Kidney capillary endothelial cell (primary cell): Measurements from ENCODE around the gene MORC1.

Experiments used
- DNase-seq: peaks from one replicate; pipeline ENCODE4 v3.0.0-alpha.2; 2018; ENCODE audit warnings: low spot score

The MORC1 gene

DNA sequence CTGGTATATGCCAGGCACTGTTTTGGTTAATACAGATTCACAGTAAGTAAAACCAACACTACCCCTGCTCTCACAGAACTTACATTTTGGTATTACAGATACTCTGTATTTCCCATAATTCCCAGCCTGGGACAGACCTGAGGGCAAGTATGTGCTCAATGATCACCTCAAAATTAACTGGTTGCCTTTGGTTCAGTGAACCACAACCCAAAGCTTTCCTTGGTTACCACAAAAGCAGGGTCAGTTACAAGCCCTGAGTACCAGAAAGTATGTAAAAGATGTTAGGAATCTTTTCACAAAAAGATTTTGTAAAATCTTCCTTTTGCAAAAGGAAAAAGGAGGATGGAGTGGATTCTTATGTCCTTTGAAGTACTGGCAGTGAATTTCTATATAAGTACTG lies 92.0 kb downstream of the MORC1 start:
- no peak for DNase-seq

DNA sequence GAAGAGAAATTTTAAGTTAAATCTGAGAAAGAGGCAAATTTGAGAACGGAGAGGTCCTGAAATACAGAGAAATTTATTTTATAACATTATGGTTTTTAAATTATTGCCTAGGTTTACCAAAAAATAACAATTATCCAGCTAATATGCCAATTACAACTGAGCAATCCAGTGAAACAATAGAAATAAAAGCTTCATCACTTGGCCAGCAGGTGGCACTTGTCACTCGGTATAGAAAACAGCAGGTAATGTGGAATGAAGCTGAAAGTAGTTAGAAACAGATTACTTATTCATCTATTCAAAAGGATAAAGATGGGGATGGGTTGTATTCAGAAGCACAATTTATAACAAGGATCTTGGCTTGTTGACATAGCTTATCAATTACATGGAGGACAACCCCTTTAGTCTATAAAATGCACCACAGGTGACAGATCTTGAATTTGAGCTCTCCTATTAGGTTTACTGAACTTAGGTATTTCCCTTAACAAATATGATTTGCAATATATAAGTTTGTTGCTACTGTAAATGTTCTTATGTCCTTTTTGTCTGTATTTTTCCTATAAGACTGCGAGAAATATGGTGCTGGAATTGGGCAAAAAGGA lies 94.2 kb downstream of the MORC1 start:
- peak; percentile 42 for DNase-seq

DNA sequence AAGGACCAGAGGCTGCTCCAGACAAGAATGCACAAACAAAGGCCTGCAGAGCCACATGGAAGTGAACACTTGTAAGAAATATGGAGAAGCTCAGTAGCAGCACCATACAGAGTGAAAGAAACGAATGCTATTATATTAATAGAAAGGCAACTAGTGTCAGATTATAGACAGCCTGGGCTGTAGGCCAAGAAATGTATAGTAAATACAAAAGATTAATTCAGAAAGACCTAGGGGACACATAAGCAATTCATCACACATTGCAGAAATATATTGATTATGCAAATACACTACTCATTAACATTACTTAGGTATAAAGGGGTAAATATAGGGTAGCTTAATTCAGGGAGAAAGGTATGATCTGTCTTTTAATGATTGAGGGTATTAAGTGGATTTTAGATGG lies 94.8 kb downstream of the MORC1 start:
- DNase-seq, result no peak

DNA sequence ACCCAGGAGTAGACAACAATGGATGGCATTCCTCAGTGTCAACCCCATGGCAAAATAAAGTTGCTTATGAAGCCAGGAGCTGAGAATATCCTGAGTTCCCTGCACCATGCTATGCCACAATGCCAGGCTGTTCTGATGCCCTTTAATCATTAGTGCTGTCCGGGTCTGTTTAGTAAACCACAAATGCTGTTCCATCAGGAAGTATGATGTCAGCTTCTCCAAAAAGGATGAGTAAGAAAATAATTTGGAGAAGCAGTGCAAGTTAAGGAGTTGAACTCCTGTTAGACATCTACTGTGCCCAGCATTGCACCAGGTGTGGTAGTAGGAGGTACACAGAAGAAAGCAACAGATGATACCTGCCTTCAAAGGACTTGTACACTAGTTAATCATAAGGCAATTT lies 96.4 kb downstream of the MORC1 start:
- no peak for DNase-seq

DNA sequence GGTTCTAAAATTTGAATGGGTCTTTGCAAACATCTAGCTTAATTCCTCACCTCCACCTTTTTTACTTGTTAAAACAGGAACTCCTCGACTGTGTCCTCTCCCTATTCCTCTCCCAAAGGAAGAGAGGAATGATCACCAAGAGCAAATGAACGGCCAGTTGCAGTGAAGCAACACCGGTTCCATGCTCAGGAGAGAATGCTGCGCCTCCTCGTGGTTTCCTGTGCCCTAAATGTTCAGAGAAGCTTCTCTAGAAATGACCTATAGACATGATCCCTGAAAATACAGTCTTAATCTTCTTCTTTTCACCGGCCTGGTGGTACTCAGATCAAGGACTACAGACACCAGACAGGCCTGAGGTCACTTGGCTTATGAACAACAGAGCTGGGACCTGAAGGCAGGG lies 99.1 kb downstream of the MORC1 start:
- DNase-seq, result no peak

DNA sequence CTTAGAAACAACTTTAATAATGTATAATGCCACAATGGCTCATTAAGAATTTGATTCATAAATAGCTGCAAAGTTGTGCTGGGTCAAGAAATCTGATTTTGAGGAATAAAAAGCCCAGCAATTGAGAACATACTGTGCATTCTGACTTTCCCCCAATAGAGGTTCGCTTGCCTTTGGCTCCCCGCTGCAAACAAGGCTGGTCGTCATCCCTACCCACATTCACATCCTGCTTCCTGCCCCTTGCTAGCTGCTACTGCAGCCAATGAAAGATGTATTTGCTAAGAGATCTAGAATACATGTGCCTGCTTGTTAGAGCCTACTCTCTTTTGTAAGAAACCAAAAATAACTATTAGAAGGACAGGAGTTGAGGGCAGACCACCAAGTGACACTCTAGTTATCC lies 112.5 kb downstream of the MORC1 start:
- DNase-seq, result no peak

DNA sequence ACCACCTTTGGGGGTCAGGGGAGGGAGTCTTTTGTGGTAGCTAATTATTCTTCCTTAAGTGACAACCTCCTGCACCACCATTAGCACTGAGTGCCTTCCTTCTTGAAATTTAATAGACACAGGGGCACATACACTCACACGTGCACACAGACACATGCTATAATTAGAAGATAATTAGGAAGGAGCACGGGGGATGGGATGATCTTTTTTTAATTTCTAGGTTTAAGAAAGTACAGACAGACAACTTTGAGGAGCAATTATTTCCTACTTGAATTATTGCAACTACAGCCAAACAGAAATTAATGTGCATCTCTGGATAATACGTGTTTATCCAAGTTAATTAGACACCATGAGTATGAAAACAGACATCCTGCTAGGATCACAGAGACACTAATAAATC lies 119.5 kb downstream of the MORC1 start:
- no peak for DNase-seq

DNA sequence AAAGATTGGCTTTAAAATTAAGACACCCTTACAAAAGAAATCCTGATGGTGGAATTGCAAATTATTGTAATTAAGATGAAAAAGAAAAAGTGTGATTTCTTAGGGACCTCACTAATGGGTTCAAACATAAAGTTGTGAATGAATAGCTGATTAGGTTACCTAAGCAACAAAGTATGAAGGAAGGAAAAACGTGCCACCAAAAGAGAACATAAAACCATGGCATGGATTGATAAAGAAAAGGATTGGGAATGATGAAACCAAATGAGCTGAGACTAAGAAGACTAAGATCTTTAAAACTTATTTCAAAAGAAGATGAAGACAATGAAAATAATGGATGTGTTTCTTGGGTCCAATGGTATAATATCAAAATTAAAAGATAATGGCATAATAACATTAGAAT lies 132.1 kb downstream of the MORC1 start:
- no peak for DNase-seq

DNA sequence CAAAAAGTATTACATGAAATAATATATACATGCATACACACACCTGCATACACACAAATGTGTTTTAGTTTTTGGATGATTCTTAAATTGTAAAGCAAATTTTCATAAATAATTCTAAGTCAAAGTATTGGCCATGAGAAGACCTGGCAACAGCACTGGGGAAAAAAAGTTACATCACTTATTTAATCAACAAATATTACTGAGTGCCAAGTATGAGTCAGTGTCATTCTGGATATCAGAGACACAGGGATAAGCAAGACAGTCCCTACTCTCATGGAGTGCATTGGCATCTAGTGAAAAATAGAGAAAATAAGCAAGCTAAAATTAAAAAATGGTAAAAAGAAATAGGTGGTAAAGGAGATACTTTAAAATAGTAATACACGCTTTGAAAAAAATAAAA lies 134.9 kb downstream of the MORC1 start:
- no peak for DNase-seq

DNA sequence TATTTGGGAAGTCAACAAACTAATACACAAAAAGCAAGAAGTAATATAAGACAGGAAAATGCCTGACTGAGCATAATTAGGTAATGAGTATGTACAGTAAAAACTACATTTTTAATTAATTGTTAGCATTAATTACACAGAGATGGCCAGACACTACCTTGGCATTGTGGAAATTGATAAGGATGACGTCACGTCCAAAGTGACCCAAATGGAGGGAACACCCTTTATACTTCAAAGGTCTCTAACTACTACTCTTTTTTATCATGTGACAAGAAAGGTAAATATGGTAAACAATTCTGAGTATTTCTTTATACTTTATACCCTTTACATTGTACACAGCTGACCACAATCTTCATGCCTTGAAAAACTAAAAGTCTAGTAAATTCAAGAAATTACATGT lies 141.9 kb downstream of the MORC1 start:
- no peak for DNase-seq

DNA sequence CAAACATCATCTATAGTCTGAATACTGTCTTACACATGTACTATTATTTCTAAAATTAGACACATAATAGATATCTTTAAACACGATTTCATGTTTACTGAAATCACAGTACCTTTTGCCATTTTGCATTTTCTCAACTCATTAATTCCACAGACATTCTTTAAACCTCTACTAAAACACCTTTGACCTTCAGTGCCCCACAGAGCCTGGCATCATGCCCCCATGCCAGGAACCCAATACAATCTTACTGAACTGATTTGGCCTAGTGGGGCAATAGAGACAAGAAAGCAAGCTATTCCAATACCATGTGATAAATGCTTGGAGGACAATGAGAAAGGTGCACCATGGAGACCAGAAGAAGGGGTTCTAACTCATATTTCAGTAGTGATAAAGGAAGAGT lies 144.9 kb downstream of the MORC1 start:
- no peak for DNase-seq

DNA sequence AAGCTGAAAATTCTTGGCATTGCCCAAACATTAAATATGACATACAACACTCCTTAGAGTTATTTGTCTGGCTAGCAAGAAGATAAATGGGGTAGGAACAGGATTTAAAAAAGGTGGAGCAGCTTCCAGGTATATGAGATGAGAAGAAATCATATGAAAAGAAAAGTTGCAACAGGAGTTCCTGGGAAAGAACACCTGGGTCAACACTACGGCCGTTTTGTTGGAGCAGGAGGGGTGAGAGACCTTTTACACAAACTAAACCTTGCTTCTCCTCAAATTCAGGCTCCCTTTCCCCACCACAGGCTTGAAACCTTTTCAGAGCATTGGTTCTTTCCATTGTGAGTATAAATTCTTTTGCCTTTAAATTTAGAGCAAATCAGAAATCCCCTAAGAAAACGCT lies 145.5 kb downstream of the MORC1 start:
- no peak for DNase-seq

DNA sequence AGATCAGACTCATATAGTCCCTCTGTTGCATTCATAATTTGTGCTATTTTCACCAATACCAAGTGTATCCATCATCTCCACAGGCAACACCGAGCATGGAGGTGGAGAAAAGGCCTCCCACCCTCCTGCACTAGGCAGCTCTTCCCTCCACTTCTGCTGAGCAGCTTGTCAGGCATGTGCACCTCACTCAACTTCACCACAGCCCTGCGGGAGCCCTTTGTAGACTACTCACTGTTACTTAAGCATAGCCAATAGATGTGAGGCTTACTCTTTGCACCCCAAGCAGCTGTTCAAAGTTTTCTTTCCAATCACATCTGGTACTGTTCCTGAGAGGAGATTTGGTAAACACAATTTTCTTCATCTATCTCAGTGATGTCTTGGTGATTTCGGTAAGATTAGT lies 147.4 kb downstream of the MORC1 start:
- DNase-seq, result no peak

DNA sequence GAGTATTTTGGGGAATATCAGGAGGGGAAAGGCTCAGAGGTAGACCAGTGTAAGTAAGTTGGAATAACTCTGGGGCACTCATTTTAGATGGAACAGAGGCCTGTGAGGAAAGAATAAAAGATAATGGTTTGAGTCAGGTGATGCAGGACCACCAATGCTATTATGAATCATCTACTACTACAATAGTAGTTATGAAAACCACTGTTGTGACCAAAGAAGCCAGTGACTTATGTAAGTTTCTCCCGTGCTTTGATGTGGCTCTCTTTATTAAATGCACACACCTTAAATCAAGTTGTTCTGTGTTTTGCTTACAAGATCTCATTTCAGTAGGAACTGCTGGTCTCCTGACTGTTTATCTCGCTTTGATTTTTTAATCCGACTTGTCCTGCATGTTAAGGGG lies 151.2 kb downstream of the MORC1 start:
- no peak for DNase-seq

DNA sequence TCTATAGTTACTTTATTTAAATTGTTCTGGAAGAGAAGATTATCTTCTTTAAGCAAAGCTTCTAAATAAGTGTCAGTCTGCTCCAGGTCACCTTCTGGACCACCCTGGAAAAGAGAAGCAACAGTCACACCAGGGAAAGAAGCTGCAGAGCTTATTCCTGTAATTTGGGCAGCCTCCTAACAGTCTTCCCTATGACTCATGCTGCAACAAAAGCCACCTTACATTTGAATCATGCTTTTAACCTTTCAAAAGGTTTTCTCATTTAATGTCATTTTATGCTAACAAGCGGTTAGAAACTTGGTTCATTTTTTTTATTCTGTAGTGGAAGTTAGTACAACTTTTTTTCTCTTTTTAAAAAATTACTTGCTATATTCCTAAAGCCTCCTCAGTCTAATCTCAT lies 158.9 kb downstream of the MORC1 start:
- no peak for DNase-seq

DNA sequence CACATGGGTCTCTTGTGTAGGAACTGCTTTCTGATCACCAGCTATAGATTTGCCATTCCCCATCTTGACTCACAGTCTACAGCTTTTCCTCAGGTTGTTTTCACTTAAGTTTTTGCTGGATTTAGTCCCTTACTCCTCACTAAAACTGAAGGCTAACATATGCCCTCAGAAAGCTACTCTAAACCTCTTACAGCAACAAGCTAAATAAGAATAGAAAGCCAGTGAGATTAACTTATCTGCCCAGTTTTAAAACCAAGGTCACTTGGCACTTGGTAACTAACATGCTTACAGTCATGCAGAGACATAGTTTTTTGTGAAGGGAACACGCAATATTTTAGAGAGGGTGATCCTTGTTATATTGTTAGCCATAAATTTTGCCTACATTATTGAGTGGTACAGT lies 164.2 kb downstream of the MORC1 start, which contains the start of gene GUCA1C:
Gene GUCA1C (minus strand): TSS at position 180 of the 400 bp plus-strand sequence. CDS start 117 bp downstream, at position 63.
- DNase-seq, result no peak

DNA sequence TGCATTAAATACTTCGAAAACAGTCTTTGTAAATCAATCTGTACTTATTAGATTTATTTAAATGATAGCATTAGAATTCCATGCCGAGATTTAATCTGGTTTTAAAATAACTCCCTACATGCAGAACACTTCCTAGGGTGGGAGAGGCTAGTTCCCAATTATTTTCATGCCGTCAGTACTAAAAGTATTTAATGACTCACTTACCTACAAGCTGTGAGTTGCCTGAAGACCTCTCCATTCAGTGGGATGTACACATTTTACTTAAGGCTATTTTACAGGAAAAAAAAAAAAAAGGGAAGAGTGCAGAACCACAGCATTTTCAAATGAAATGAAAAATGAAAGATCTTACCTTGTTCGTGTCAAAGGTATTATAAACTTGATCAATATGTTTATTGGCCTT lies 164.7 kb downstream of the MORC1 start:
- DNase-seq, result no peak

DNA sequence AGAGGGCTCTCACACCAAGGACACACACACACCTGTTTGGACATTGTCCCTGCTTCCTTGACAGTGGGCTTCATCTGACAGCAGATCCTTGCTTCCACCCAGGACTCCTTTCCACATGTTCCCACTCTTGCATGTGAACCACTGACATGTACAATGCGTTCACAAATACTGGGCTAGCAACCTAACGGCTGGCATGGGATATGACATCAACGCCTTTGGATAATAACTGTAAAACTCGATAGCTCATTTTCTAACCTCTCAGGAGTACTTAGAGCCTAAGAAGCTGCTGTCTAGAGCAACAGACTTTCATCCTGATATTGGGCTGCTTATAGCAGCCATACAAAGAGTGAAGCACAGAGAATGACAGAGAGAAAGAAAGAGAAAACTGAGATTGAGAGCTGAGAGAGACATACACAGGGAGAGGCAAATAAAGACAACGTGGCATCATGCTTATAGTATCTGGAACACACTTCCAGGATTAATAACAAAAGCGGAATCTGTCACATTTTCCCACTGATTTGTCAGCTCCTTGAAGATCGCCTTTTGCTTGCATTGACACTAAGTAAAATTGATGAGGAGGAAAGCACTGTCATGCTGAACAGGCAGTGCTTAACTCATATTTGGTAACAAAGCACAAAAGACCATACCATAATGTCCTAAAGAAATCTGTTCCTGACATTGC lies 166.0 kb downstream of the MORC1 start:
- no peak for DNase-seq

DNA sequence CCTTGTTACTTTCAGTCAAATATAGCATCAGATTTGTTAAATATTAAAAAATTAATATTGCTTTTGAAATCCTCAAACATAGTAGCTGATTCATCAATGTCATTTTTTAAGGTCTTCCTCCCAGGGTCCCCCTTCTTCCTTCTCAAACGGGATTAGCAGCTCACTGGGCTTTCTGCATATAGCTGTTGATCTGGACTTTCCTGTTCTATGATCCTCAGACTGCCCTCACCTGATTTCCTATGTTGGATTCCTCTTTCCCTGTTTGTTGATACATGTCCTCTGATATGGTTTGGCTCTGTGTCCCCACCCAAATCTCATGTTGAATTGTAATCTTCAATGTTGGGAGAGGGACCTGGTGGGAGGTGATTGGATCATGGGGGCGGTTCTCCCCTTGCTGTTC lies 170.1 kb downstream of the MORC1 start:
- DNase-seq, result no peak

DNA sequence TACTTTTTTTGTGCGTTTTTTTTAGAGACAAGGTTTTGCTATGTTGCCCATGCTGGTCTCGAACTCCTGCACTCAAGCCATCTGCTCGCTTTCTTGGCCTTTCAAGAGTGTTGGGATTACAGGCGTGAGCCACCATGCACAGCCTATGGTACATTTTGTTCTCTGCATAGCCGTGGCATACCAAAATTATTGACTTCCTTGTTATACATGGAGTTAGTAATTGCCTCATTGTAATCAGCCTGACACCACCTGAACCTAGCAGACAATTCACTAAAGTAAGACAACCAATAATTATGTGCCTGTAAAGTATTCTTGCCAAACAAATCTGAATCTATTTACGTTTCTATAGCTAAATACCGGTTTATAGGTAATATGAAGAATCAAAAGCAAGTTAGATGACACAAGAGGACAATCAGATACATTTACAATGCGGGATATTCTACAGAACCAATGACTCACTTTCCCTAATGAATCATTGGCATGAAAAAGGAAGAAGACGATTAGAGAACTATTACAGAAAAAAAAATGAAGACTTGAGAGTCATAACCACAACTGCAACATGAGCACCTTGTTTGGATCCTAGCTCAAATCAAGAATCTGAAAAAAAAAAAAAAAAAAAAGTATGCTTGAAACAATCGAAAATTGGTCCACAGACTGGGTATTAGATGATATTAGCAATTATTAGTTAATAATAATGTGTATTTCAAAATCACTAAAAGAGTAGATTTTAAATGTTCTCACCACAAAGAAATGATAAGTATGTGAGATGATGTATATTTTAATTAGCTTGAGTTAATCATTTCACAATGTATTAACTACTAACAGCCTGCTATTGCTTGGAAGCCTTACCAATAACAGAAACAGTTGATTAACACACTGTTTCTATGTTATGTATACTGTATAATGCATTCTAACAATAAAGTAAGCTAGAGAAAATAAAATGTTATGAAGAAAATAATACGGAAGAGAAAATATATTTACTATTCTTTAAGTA lies 171.3 kb downstream of the MORC1 start:
- no peak for DNase-seq

DNA sequence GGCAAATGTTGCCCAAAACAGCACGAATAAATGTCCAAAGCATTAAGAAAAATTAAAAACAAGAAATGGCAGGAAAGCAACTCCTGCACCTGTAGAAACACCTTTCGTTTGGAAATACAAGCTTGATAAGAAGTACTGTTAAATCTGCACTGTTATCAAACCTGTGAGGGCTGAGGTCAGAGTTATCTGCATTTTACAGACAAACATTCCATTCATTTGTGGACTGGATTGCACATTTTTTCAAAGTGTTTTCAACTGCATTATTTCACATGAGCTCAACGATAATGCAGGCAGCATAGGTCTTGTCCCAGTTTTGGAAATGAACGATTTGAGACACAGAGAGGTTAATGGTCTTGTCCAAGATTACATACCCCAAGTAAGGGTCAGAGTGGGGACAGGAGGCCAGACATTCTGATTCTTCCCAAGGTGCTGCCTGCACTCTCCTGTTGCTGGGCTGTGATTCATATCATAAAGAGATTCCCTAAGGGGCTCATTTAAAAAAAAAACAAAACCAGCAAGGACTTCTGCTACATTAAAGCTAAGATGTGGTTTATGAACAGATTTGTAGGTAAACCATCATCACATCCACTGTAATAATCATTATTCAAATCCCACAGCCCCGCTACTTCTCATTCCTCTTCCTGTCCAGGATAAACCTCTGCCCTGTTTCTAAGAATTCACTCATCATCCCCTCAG lies 177.2 kb downstream of the MORC1 start:
- no peak for DNase-seq

DNA sequence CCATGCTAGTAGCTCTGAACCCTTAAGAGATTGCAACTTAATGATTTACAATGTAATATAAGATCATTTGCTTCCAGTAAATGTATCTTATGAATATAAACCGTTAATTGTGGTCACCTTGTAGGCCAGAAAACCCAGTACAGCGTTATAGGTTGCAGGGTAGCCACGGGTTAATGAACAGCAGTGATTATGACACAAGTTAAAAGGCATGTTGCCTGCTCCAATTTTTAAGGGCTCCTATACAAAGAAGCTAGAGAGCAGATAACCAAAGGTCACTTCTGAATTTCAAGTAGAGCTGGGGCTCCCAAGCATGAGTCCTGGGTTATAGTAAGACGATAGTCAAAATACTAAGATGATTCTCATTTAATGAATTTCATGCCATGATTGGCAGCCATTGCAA lies 177.8 kb downstream of the MORC1 start:
- no peak for DNase-seq
